Esophagus (tissue), 2 donors: Measurements from ENCODE around the gene ESYT1. TPM values are rescaled to one million over a fixed set of nuclear protein-coding genes. Genes with fewer than 3 reads are reported as not detected.
"Not testable (repeated sequence)": the region's sequence is repeated elsewhere in the genome, so short reads cannot be mapped to it uniquely, and the experiment has no call there.

Source experiments
- H3K27ac ChIP-seq, 2 donors: one replicate each; pipeline ENCODE4 v1.5.1; 2013; ENCODE audit warnings: low read depth in 2 of 2, mild to moderate bottlenecking in 2 of 2, inconsistent platforms in 1 of 2, low read length in 1 of 2, moderate library complexity in 1 of 2
- H3K27me3 ChIP-seq, 2 donors: one replicate each; pipeline ENCODE4 v1.6.1; 2013; ENCODE audit warnings: low read length in 2 of 2, control low read depth in 1 of 2, mild to moderate bottlenecking in 1 of 2; ENCODE audit not compliant: insufficient read depth in 2 of 2, control insufficient read depth in 1 of 2
- H3K36me3 ChIP-seq, 2 donors: one replicate each; pipeline ENCODE4 v1.6.1; 2013; ENCODE audit warnings: low read length in 1 of 2; ENCODE audit not compliant: control insufficient read depth in 2 of 2, insufficient read depth in 2 of 2
- H3K4me1 ChIP-seq, 2 donors: one replicate each; pipeline ENCODE4 v1.6.1; 2013; ENCODE audit warnings: low read length in 1 of 2; ENCODE audit not compliant: control insufficient read depth in 2 of 2, insufficient read depth in 2 of 2
- H3K4me3 ChIP-seq, 2 donors: one replicate each; pipeline ENCODE4 v1.5.1; 2013; ENCODE audit warnings: low read length in 2 of 2, mild to moderate bottlenecking in 2 of 2, low read depth in 1 of 2, moderate library complexity in 1 of 2
- H3K9me3 ChIP-seq, 2 donors: one replicate each; pipeline ENCODE4 v1.6.1; 2013; ENCODE audit warnings: mild to moderate bottlenecking in 2 of 2, low read depth in 1 of 2, low read length in 1 of 2, moderate library complexity in 1 of 2; ENCODE audit not compliant: control insufficient read depth in 2 of 2, insufficient read depth in 1 of 2
- WGBS, 2 donors: extraction: QIAGEN DNeasy Blood & Tissue Kit; methylation state at CpG; one replicate each; pipeline ENCODE4 v1.1.7; 2013; 5-methylcytosine and 5-hydroxymethylcytosine counted together
- polyA plus RNA-seq, 2 donors: library from polyadenylated mRNA; stranded (reverse); fragments of 200-250 nt; gene quantifications; one replicate each; pipeline ENCODE4 v1.2.3, GENCODE V29; 2013
- donor health status: healthy with polysubstance abuse.
- donor health status: Bipolar disorder and iron deficiency.

The ESYT1 gene
- polyA plus RNA-seq, 2 donors = 15.6 to 36.6 TPM

DNA sequence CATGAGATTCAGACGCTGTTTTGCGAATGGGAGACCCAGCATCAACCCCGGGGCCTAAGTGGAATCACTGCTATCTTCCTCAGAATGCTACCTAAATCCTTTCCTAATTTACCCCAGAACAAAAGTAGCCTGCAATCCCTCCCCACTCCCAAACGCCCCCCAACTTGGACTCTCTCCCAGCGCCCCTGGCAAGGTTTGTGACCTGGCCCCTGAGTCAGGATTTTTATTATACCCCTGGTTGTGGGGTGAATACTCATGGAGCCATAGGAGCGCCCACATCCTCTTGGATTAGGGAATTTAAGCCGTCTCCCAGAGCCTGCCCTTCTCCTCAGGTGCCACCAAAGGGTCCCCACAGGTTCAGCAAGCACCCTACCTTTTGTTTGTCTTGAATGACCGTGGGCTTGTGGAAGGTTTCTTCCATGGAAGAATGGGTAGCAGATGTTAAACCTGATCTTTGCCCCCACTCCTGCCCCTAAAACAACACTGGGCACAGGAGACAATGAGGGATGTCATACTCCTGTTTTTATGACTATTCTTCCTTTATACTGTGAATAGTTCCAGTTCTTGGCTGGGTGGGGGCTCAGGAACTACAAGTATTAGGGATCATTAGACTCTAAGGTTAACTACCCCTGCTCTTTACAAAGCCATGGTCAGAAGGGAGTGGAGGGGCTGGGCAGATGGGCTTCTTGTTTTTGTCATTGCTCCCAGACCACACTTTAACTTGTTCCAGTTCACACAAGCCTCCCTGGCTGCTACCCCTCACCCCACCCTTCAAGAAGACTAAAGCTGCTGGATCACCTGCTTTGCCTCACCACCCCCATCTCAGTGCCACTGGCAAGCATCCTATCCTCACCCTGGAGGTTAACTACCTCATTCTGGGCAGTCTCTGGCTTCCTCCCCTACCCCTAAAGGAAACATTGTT is 24.9 kb downstream of the ESYT1 start:
- peaks cover 0 to 3% of the 10 kb centered on the region in 2 donors for H3K4me1 ChIP-seq
- H3K36me3 ChIP-seq = peaks cover 0 to 2% of the 10 kb centered on the region in 2 donors
- H3K27me3 ChIP-seq = no peaks in the 10 kb centered on the region
- H3K4me3 ChIP-seq = peak overlapping the region; percentile 50 to 66
- WGBS, 2 donors = 9 to 11% methylated on average over 8 of the region's 8 CpGs
- peak overlapping the region; percentile 44 to 100 for H3K27ac ChIP-seq
- H3K9me3 ChIP-seq = no peaks in the 10 kb centered on the region

DNA sequence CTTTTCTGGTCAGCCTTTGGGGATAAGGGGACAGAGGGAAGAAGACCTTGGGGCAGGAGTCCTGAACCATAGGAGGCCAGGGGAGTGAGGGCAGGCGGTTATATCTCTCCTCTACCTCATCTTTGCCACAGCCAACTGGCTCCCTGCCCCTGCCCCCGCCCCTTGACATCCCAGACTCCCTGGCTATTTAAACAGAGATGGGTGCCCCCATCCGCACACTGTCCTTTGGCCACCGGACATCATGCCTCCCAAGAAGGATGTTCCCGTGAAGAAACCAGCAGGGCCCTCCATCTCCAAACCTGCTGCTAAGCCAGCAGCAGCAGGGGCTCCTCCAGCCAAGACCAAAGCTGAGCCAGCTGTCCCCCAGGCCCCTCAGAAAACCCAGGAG is 25.6 kb downstream of the ESYT1 start:
- 75 to 76% methylated on average over 5 of the region's 5 CpGs for WGBS, 2 donors
- no peak overlapping the region for H3K4me3 ChIP-seq
- no peak overlapping the region for H3K27ac ChIP-seq
- peaks cover 0 to 3% of the 10 kb centered on the region in 2 donors for H3K4me1 ChIP-seq
- no peaks in the 10 kb centered on the region for H3K9me3 ChIP-seq
- peaks cover 0 to 2% of the 10 kb centered on the region in 2 donors for H3K36me3 ChIP-seq
- H3K27me3 ChIP-seq = no peaks in the 10 kb centered on the region

DNA sequence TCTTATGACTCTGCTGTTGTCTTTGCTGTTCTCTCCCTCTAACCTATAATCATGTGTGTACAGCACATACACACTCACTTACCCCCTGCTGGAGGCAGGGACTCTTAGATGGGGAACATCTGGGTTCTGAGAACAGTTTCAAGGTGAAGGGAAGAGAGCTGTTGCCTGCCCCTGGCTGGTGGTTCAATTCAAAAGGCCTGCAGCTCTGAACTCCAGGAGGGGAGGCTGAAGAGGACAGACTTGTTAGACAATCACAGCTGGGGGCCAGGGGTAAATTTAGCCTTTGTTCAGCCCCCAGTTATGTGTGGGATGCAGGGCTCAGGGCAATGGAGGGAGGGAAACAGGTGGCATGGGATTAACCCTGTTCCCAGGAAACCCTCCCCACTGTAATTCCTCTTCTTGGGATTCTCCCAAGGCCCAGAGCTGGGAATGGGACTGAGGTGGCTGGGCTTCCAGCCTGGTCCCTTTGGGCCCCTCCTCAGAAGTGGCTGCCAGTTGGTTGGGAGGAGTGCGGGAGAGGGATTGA is 26.2 kb downstream of the ESYT1 start:
- peaks cover 0 to 3% of the 10 kb centered on the region in 2 donors for H3K4me1 ChIP-seq
- no peak overlapping the region for H3K4me3 ChIP-seq
- no peaks in the 10 kb centered on the region for H3K9me3 ChIP-seq
- WGBS, 2 donors = 92% methylated on average over 1 of the region's 1 CpG
- H3K27ac ChIP-seq = no peak overlapping the region
- no peaks in the 10 kb centered on the region for H3K27me3 ChIP-seq
- peaks cover 0 to 2% of the 10 kb centered on the region in 2 donors for H3K36me3 ChIP-seq

- H3K36me3 ChIP-seq = peaks cover 2 to 3% of the 10 kb centered on the region in 2 donors
- no peaks in the 10 kb centered on the region for H3K9me3 ChIP-seq
- 89% methylated on average over 5 of the region's 5 CpGs for WGBS, 2 donors
- peaks cover 0 to 4% of the 10 kb centered on the region in 2 donors for H3K4me1 ChIP-seq
- H3K27me3 ChIP-seq = no peaks in the 10 kb centered on the region
- no peak overlapping the region for H3K4me3 ChIP-seq
- no peak overlapping the region for H3K27ac ChIP-seq
Measured at GRCh38 chr12:56154818-56155217, 26.8 kb downstream of the ESYT1 start.

- Histone ChIP-seq H3K4me1 (peaks cover 0 to 6% of the 10 kb centered on the region in 2 donors), H3K36me3 (peaks cover 4 to 9% of the 10 kb centered on the region in 2 donors), H3K4me3 (no peak overlapping the region), H3K27me3 (no peaks in the 10 kb centered on the region), H3K27ac (no peak overlapping the region), H3K9me3 (no peaks in the 10 kb centered on the region)
- 88 to 92% methylated on average over 11 of the region's 11 CpGs for WGBS, 2 donors
Measured at GRCh38 chr12:56155256-56155845, 27.3 kb downstream of the ESYT1 start.

GRCh38 chr12:56156464-56157200 is 28.6 kb downstream of the ESYT1 start:
- Histone ChIP-seq H3K4me1 (peaks cover 5 to 11% of the 10 kb centered on the region in 2 donors), H3K36me3 (peaks cover 7 to 20% of the 10 kb centered on the region in 2 donors), H3K27ac (peak overlapping the region; percentile 95 to 97)
- H3K27me3 ChIP-seq, H3K9me3 ChIP-seq, H3K4me3 ChIP-seq: not testable (repeated sequence)
- WGBS, 2 donors = 85 to 90% methylated on average over 21 of the region's 21 CpGs

DNA sequence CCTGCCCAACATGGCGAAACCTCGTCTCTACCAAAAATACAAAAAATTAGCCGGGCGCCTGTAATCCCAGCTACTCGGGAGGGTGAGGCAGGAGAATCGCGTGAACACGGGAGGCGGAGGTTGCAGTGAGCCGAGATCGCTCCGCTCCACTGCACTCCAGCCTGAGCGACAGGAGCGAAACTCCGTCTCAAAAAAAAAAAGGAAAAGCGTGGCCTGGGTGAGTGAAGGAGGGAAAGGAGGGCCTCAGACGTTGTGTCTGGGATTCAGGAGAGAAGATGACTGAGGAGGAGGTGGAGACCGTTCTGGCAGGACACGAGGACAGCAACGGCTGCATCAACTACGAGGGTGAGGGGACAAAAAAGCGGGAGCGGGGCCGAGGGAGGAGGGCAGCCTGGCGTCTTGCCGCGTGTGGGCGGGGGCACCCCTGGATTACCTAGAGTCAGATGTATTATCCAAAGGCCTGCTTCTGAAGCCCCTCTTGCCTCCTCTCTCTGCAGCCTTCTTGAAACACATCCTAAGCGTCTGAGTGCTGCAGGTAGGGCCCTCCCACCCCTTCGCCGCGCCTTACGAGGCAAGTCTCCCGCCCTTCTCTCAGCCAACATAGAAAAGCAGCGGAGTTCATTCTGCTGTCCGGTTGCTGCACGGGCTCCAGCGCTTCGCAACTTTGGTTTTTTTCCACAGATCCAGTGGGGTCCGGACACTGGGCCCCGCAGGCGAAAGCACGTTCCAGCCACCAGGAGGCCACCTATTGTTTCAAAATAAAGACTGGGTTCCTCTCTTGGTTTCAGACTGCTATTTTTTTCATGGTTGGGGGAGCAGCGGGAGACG is 29.3 kb downstream of the ESYT1 start:
- peaks cover 5 to 11% of the 10 kb centered on the region in 2 donors for H3K4me1 ChIP-seq
- peaks cover 7 to 24% of the 10 kb centered on the region in 2 donors for H3K36me3 ChIP-seq
- H3K4me3 ChIP-seq = peak overlapping the region; percentile 49 to 99
- WGBS, 2 donors = 4 to 5% methylated on average over 45 of the region's 45 CpGs
- no peaks in the 10 kb centered on the region for H3K27me3 ChIP-seq
- no peaks in the 10 kb centered on the region for H3K9me3 ChIP-seq
- peak overlapping the region; percentile 95 to 97 for H3K27ac ChIP-seq

- peaks cover 5 to 10% of the 10 kb centered on the region in 2 donors for H3K4me1 ChIP-seq
- WGBS, 2 donors = 1% methylated on average over 30 of the region's 30 CpGs
- H3K36me3 ChIP-seq = peaks cover 7 to 25% of the 10 kb centered on the region in 2 donors
- H3K27me3 ChIP-seq = no peaks in the 10 kb centered on the region
- H3K4me3 ChIP-seq = peak within 1 kb of the TSS; percentile 79 to 99
- peak within 1 kb of the TSS; percentile 96 to 100 for H3K27ac ChIP-seq
- no peaks in the 10 kb centered on the region for H3K9me3 ChIP-seq
Measured at GRCh38 chr12:56158029-56158925, 30.2 kb downstream of the ESYT1 start, which contains the start of gene MYL6. MYL6 (plus strand) TSS chr12:56158359; CDS start chr12:56158402, 43 bp downstream.
